GM19035 (cell line): Measurements from ENCODE around the gene FBXO28.
"Not testable (repeated sequence)": the region's sequence is repeated elsewhere in the genome, so short reads cannot be mapped to it uniquely, and the experiment has no call there.

Experiments
- ATAC-seq: cut with Tn5 transposase; IDR thresholded peaks from one replicate; pipeline ENCODE4 v1.9.1; 2021; ENCODE audit not compliant: unreplicated experiment

The FBXO28 gene

GRCh38 chr1:224183591-224184312 is 69.8 kb downstream of the FBXO28 start:
- peak; percentile 46 for ATAC-seq

DNA sequence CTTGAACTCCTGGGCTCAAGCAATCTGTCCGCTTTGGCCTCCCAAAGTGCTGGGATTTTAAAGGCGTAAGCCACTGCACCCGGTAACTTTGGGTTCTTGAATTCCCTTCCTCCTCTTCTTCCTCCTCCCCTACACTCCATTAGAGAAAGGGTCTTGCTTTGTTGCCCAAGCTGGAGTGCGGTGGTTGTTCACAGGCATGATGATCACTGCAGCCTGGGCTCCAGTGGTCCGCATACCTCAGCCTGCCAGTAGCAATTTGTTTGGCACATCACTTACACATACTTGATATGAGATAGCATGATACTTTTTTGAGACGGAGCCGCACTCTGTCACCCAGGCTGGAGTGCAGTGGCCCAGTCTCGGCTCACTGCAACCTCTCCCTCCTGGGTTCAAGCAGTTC is 71.3 kb downstream of the FBXO28 start:
- ATAC-seq, result no peak

GRCh38 chr1:224188286-224188685 is 74.4 kb downstream of the FBXO28 start:
- no peak for ATAC-seq

DNA sequence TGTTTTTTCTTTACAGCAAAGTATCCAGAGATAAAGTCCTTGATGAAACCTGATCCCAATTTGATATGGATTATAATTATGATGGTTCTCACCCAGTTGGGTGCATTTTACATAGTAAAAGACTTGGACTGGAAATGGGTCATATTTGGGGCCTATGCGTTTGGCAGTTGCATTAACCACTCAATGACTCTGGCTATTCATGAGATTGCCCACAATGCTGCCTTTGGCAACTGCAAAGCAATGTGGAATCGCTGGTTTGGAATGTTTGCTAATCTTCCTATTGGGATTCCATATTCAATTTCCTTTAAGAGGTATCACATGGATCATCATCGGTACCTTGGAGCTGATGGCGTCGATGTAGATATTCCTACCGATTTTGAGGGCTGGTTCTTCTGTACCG is 75.7 kb downstream of the FBXO28 start:
- no peak for ATAC-seq

DNA sequence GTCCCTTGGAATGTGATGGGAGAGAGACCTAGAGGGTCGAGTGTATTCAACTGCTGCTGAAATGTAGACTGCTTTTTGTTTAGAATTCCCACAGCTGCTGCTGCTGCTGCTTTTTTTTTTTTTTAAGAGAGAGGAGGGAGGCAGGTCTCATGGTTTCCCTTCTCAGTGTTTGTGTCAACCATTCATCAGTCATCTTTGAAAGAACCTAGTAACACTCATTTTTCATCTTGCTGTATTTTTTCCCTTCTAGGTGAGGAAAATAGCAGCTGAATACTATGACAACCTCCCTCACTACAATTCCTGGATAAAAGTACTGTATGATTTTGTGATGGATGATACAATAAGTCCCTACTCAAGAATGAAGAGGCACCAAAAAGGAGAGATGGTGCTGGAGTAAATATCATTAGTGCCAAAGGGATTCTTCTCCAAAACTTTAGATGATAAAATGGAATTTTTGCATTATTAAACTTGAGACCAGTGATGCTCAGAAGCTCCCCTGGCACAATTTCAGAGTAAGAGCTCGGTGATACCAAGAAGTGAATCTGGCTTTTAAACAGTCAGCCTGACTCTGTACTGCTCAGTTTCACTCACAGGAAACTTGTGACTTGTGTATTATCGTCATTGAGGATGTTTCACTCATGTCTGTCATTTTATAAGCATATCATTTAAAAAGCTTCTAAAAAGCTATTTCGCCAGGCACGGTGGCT is 78.3 kb downstream of the FBXO28 start:
- no peak for ATAC-seq

GRCh38 chr1:224193319-224193966 is 79.5 kb downstream of the FBXO28 start:
- ATAC-seq, result no peak

DNA sequence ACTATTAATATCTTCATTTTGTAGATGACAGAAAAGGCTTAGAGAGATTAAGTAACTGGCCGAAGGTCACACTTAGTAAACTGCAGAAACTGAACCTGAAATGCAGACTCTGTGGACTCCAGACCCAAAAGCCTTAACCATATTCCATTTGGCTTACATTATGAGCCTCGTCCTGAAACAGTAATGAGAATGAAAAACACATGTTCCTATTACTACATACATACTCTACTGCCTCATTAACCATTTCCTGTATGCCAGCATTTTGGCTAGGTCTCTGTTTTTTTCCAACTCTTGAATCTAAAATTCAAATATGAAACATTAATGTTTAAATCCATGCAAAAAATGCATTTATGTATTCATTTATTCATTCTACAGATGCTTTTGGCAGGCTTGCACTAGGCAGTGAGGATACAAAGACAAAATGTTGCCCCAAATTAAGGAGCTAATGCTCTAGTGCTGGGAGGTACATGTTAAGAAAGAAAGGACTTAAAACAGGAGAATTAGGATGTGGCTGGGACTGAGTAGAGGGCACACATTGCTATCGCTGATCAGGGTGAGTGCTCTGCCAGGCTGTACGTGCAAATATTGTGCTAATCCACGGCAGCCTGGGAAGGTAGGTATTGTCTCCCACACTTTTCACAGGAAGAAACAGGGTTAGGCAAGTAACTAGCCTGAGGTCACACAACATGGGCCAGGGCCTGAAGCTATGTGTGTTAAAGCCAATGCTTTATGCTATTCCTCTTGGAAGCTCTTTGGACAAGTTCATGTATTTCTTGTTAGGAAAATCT is 83.1 kb downstream of the FBXO28 start:
- no peak for ATAC-seq

DNA sequence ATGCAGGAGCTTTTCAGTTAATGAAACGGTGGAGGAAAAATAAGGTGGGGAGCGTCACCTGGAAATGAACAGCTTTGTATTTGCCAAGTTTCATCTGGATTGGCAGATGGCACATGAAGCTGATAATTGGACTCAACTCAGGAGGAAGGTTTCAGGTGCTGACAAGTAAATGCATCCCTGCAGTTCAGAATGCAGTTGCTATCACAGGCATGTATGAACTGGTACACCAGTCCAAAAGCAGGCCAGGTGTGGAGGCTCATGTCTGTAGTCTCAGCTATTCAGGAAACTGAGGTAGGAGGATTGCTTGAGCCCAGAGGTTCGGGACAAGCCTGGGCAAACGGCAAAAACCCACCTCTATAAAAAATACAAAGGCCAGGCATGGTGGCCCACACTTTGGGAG is 84.7 kb downstream of the FBXO28 start:
- ATAC-seq, result no peak

GRCh38 chr1:224199679-224200078 is 85.8 kb downstream of the FBXO28 start:
- ATAC-seq, result no peak

DNA sequence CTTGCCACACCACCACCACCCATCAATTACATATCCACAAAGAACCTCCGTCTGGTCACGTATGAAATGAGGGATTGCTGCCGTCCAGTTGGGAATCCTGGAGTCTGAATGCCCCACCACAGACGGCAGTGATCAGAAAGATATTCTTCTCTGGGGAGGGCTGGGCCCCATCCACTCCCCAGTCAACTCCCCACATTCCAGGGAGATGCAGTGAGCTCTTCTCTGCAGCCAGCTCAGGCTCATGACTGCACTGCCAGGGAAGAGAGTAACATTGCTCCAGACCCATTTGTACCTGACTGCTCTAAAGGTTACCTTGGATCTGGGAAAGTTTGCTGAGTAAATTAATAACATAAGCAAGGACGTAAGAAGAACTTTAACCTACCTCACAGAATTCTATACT is 87.5 kb downstream of the FBXO28 start:
- no peak for ATAC-seq

DNA sequence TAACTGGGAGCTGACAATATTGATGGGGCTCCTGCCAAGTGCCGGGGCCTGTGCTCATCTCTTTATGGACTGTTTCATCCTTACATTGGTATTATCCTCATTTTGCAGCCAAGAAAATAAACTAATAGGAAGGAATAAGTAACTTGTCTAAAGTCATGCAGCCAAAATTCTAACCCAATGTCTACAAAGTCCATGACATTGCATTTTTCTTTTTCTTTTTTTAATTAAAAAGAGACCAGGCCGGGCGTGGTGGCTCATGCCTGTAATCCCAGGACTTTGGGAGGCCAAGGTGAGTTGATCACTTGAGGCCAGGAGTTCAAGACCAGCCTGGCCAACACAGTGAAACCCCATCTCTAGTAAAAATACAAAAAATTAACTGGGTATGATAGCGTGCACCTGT is 87.9 kb downstream of the FBXO28 start:
- no peak for ATAC-seq

DNA sequence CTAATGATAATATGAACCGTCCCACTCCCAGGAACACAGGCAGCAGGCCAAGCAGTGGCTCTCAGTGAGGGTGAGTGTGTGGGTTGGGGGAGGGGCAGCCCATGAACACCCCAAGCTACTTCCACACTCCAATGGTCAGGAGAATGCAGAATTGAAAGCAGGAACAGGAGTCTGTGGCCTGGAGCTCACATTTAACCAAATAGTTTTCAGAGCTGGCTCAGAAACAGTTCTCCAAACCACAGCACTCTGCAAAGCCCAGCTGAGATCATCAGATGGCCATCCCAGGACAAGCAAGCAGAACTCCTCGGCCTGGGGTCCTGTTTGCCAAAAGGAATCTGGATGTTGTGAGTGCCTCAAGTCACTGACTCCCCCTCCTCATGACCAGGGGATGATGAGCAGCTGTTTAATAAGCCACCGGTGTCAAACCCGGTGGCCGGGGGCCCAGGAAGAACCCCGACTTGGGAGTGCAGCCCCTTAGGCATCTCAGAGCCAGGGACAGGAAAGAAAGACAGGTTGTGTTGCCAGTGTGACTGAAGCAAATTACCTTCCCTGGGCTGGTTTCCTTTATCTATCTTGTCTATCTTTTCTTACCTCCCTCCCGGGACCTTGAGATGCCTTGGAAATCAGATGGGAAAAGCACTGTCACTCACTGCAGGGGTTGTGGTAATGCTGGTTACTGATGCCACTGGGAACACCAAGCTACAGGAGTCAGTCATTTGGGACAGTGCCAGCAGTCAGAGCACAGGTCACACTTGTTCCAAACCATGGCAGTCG is 89.5 kb downstream of the FBXO28 start:
- ATAC-seq, result no peak

DNA sequence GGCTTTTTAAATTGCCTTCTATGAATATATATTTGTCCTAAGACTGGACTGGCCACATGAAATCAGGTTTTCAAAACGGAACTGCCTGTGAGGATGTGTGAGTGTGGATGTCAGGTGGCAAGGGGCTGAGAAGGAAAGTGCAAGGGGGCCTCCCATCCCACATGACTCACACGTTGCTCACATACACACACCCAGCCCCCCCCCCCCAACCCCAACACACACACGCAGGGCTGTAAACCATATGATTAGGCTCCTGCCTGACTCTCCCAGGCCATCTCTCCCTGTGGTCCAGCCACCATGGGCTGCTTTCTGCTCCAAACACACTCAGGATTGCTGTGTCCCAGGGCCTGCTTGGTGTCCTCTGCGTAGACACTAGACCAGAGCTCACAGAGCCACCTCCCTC is 91.5 kb downstream of the FBXO28 start:
- peak; percentile 46 for ATAC-seq

GRCh38 chr1:224205931-224206538 is 92.1 kb downstream of the FBXO28 start:
- not testable (repeated sequence) for ATAC-seq

DNA sequence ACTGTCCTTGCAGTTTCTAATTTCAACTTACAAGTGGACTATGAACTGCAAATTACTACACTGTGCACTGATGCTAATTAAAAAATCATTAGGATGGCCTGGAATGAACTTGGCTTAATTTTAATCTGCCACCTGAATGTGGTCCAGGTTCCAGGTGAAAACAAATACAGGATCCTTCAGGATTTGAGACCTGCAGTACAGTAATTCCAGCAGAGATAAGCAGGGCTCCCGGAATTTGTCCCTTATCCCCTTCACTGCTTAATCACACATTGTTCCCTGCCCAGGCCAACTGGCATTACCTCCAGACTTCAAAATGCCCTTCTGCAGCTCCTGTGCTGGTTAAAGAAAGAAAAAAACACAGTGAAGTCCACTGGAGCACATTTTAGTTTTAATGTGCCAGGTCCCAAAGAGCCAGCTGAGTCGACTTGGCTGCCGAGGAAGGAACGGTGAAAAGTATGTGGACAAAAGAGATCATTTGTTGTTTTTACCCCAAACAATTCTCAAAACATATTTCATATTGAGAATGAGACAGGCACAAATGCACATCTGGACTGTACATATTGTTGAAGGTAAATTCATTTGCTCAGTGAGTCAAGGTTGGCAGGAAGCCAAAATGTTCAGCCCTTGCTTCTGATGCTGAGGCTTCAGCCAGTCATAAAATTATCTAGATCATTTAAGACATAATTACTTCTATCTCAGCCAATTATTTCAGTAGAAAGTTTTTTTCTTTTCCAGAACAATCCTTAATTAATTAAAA is 97.5 kb downstream of the FBXO28 start:
- ATAC-seq, result no peak
